Thyroid gland (tissue), 4 donors: ENCODE data around the gene TAS2R9. TPM values are rescaled to one million over a fixed set of nuclear protein-coding genes. Genes with fewer than 3 reads are reported as not detected.

Experiments
- DNase-seq, 2 donors: peaks; one replicate each; pipeline ENCODE4 v3.0.0-alpha.2; 2019
- H3K27ac ChIP-seq, 3 donors: fragments of 200-600 bp; sonication (generic); 1 replicate in 2 of 3; 2 replicates in 1 of 3; pipeline ENCODE4 v1.5.1; 2016 to 2019; ENCODE audit warnings: mild to moderate bottlenecking in 1 of 3, moderate library complexity in 1 of 3
- H3K27me3 ChIP-seq: fragments of 200-600 bp; sonication (generic); one replicate; pipeline ENCODE4 v1.5.1; 2019
- H3K36me3 ChIP-seq, 2 donors: fragments of 200-600 bp; sonication (generic); one replicate each; pipeline ENCODE4 v1.5.1; 2016 to 2019
- H3K4me1 ChIP-seq, 2 donors: fragments of 200-600 bp; sonication (generic); one replicate each; pipeline ENCODE4 v1.5.1; 2017 to 2019
- H3K4me3 ChIP-seq, 3 donors: fragments of 200-600 bp; sonication (generic); replicated peaks in 1 of 3; 1 replicate in 2 of 3; 2 replicates in 1 of 3; pipeline ENCODE4 v1.5.1; 2016; ENCODE audit warnings: mild to moderate bottlenecking in 1 of 3
- H3K9me3 ChIP-seq: fragments of 200-600 bp; sonication (generic); one replicate; pipeline ENCODE4 v1.5.1; 2017
- POLR2A ChIP-seq, 2 donors: fragments of 450-650 bp; IDR thresholded peaks; one replicate each; pipeline ENCODE4 v1.6.1; 2017; ENCODE audit warnings: antibody characterized with exemption in 2 of 2, mild to moderate bottlenecking in 2 of 2, moderate library complexity in 1 of 2
- WGBS, 2 donors: methylation state at CpG; one replicate each; pipeline ENCODE4 v1.1.5; 2017; 5-methylcytosine and 5-hydroxymethylcytosine counted together
- intact Hi-C: fragments of 100-400 bp; cut with DNase I; formaldehyde crosslinking; loops from one replicate; pipeline ENCODE4 v1.15.1; 2023
- small RNA-seq: library from RNA; depleted of rRNA; stranded (forward); fragments of <200 nt; gene quantifications from one replicate; pipeline ENCODE3, GENCODE V24; 2016
- total RNA-seq, 4 donors: library from RNA; depleted of rRNA; stranded (reverse); fragments of >200 nt; gene quantifications; one replicate each; pipeline ENCODE4 v1.2.3, GENCODE V29; 2016
- TF ChIP-seq, protein P1 (sequence below), 6 experiments: fragments of 200-600 bp in 3 of 6; fragments of 450-650 bp in 3 of 6; sonication (generic) in 3 of 6; IDR thresholded peaks; one replicate each; pipeline ENCODE4 v1.5.1; 2016 to 2019; ENCODE audit warnings: antibody characterized with exemption in 6 of 6, mild to moderate bottlenecking in 2 of 6, inconsistent platforms in 1 of 6, moderate library complexity in 1 of 6

TAS2R9 gene
- total RNA-seq, 4 donors from 2014 or later, result not detected

DNA sequence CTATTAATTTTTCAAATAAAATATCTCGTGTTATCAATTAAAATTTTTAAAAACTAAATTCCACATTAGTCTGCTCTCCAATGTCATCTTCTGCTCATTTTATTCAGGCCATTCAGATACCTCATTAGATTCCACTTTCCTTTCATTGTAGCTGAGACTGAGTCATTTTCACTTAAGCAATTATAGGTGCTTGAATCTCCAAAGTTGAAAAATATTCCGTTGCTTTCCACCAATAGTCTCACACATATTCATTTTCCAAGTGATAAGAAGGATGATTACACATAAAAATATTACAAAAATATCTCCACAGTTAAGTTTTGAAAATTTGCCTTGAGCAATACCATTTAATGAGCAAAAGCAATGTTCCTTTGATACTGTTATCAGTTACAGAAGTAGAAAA is 50.3 kb downstream of the TAS2R9 start:
- Histone ChIP-seq H3K9me3 (no peaks in the 10 kb centered on the region), H3K27me3 (no peaks in the 10 kb centered on the region), H3K36me3 (no peaks in the 10 kb centered on the region), H3K4me3 (no peak overlapping the region), H3K4me1 (no peaks in the 10 kb centered on the region), H3K27ac (no peak overlapping the region)
- no peak for TF ChIP-seq POLR2A (IDR thresholded peaks at IDR 0.05)
- TF ChIP-seq, protein P1, sequence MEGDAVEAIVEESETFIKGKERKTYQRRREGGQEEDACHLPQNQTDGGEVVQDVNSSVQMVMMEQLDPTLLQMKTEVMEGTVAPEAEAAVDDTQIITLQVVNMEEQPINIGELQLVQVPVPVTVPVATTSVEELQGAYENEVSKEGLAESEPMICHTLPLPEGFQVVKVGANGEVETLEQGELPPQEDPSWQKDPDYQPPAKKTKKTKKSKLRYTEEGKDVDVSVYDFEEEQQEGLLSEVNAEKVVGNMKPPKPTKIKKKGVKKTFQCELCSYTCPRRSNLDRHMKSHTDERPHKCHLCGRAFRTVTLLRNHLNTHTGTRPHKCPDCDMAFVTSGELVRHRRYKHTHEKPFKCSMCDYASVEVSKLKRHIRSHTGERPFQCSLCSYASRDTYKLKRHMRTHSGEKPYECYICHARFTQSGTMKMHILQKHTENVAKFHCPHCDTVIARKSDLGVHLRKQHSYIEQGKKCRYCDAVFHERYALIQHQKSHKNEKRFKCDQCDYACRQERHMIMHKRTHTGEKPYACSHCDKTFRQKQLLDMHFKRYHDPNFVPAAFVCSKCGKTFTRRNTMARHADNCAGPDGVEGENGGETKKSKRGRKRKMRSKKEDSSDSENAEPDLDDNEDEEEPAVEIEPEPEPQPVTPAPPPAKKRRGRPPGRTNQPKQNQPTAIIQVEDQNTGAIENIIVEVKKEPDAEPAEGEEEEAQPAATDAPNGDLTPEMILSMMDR (IDR thresholded peaks at IDR 0.05), result no peak
- 37 to 44% methylated on average over 2 of the region's 2 CpGs for WGBS, 2 donors
- no peak for DNase-seq
- intact Hi-C loops, result loop anchor here (10.0 kb wide), 1 partner anchor 145 kb away; the partner anchor contains the start of gene MAGOHB

Small RNAs within 50 kb of the gene (small RNA-seq; reads per million reads assigned to genes)
- gene PRR4, result not detected

Other genes with a start within 250 kb of the TAS2R9 start
- gene MAGOHB, start 196.6 kb downstream of the TAS2R9 start, total RNA-seq, result 10 to 100 TPM; 13.1 to 17.4 (median 14.5) TPM
- gene STYK1, start 136.1 kb downstream of the TAS2R9 start, total RNA-seq, result under 1 TPM in 1 of 4 donors, not detected in 3; 0.40 TPM
- 100 to 1,000 TPM; 123 to 351 (median 233) TPM for gene YBX3, start 86.8 kb downstream of the TAS2R9 start, total RNA-seq
- 1 to 10 TPM in 1 of 4 donors, not detected in 3; 1.1 TPM for gene TAS2R7, start 7.5 kb downstream of the TAS2R9 start, total RNA-seq
- under 1 TPM in 1 of 4 donors, not detected in 3; 0.49 TPM for gene TAS2R8, start 2.9 kb downstream of the TAS2R9 start, total RNA-seq
- gene TAS2R10, start 16.2 kb upstream of the TAS2R9 start, total RNA-seq, result 1 to 10 TPM; 1.6 to 2.8 (median 2.1) TPM
- gene PRR4, start 39.3 kb upstream of the TAS2R9 start, total RNA-seq, result 1 to 10 TPM; 4.3 to 8.7 (median 7.8) TPM
- gene PRH1, start 74.1 kb upstream of the TAS2R9 start, total RNA-seq, result 10 to 100 TPM; 35.5 to 78.8 (median 62.1) TPM
- 10 to 100 TPM in 1 of 4 donors, 1 to 10 TPM in 3; 4.3 to 15.6 (median 7.4) TPM for gene TAS2R13, start 99.4 kb upstream of the TAS2R9 start, total RNA-seq
- not detected for gene PRH2, start 119.1 kb upstream of the TAS2R9 start, total RNA-seq
- 10 to 100 TPM in 3 of 4 donors, 1 to 10 TPM in 1; 6.8 to 26.0 (median 10.3) TPM for gene TAS2R14, start 129.1 kb upstream of the TAS2R9 start, total RNA-seq
- gene TAS2R50, start 176.7 kb upstream of the TAS2R9 start, total RNA-seq, result 10 to 100 TPM in 2 of 4 donors, 1 to 10 TPM in 2; 3.9 to 18.4 (median 7.1) TPM
- 1 to 10 TPM; 6.2 to 9.8 (median 7.1) TPM for gene TAS2R20, start 188.1 kb upstream of the TAS2R9 start, total RNA-seq
- 10 to 100 TPM in 2 of 4 donors, 1 to 10 TPM in 2; 7.0 to 12.0 (median 10.0) TPM for gene TAS2R19, start 212.5 kb upstream of the TAS2R9 start, total RNA-seq
- 10 to 100 TPM in 3 of 4 donors, 1 to 10 TPM in 1; 4.9 to 30.5 (median 11.9) TPM for gene TAS2R31, start 221.2 kb upstream of the TAS2R9 start, total RNA-seq